ENCODE data around the gene ISCU. TPM values are rescaled to one million over a fixed set of nuclear protein-coding genes. Genes with fewer than 3 reads are reported as not detected.

ISCU gene
- 72.3 and 92.7 TPM in 2 replicates for total RNA-seq

GRCh38 chr12:108562348-108563135, at the start of gene ISCU:
TSS of gene ISCU (plus strand) at chr12:108562596. CDS start at chr12:108562623, 27 bp downstream.

GRCh38 chr12:108514973-108515814, 47.2 kb upstream of the ISCU start, which contains the start of gene FICD:
TSS of gene FICD (plus strand) at chr12:108515277. CDS start at chr12:108516973, 1,696 bp downstream.

DNA sequence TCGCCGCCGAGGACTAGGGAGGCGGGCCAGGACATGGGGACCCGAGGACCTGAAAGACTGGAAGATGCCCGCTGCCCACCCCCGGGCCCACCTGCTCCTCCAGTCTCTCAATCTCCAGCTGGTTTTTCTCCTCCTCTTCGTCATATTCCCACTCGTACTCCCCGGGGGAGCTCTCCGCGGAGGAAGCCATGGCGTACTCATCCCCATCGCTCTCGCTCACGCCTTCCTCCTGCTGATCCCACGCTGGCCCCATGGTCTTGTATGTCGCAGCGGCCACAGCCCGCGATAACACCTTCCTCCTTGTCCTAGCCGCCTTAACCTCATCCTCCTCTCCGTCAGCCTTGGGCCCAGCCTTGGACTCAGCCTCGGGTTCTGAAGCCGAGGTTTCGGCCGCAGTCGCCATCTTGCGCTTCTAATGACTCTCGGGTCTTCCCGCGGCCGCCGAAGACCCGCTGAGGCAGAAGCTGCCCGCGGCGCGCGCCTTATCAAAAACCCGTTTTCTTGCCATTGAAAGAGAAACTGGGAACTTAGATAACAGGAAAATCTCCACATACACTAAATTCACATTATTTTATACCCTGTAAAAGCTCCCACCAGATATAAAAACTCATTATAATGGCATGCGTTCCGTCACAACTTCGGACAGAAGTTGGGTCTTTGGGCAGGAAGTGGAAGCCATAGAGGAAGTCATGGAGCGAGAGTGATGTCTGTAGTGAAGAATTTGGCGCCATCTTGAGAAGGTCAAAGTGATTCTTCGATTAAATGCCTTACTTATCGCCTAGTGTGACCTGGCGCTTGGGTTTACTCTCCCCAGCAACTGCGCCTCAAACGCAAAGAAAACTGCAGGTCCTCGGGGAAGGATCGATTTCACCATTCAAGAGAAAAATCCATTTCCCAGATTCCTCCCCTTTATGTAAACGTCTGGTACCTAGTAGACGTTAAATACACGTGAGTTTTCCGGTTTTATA, 1.4 kb upstream of the ISCU start, which contains the start of gene SART3:
Gene SART3 (minus strand): TSS at position 422 of the 968 bp plus-strand sequence. CDS start 19 bp downstream, at position 403.

DNA sequence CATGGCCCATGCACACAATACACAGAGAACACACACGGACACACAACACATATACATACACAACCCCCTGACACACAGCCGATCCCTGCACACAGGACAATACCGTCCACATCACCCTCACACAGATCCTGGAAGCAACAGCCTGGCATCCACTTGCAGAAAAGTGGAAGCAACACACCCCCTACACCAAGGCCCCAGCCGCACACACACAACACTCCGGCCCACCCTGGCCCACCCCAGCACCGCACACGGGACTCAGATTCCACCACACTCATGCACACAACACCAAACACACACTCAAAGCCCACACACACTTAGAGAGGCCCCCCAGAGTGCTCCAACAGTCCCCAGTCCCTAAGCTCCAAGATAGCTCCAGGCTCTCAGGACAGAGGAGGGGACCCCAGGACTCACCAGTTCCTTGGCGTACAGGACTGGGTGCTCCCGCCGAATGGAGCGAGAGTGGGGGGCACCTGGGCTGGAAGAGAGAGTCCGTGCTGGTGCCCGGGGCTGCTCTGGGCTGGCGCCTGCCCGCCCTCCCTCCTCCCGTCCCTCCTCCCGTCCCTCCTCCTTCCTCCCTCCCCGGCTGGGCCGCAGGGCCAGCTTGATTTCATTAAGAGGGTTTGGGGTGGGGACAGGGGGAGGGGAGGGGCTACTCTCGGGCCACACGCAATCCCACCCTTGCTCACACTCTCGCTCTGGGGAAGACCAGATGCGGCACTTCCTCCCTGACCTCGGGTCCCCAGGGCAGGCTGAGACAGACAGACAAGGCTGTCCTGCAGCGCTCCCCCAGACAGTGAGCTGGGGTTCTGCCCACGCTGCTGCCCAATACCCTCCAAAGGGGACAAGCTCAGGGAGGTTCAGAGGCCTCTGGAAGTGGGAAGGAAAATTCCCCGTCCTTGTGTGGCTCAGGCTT, 35.4 kb downstream of the ISCU start, which contains the start of gene TMEM119:
Gene TMEM119 (minus strand): TSS at position 526 of the 913 bp plus-strand sequence. CDS start 5,701 bp downstream, outside the sequence.

Other genes with a start within 250 kb of the ISCU start
- gene CMKLR1, start 223.3 kb upstream of the ISCU start, total RNA-seq = 0.13 TPM in 1 of 2 replicates, not detected in the other
- 1.8 and 5.7 TPM in 2 replicates for gene FICD, start 47.3 kb upstream of the ISCU start, total RNA-seq
- gene SART3, start 1.4 kb upstream of the ISCU start, total RNA-seq = 33.0 and 38.0 TPM in 2 replicates
- gene TMEM119, start 35.5 kb downstream of the ISCU start, total RNA-seq = 31.9 and 42.8 TPM in 2 replicates
- gene SELPLG, start 71.3 kb downstream of the ISCU start, total RNA-seq = 0.26 and 2.2 TPM in 2 replicates
- 74.1 and 103 TPM in 2 replicates for gene CORO1C, start 168.9 kb downstream of the ISCU start, total RNA-seq

All from epithelial cell of alveolus of lung (primary cell).